HT1080 (cell line): Measurements from ENCODE around the gene RIMS3. TPM values are rescaled to one million over a fixed set of nuclear protein-coding genes. Genes with fewer than 3 reads are reported as not detected.

ENCODE experiments used
- DNase-seq: peaks from one replicate; pipeline ENCODE4 v3.0.0-alpha.2; 2015; ENCODE audit warnings: low read depth
- total RNA-seq: library from RNA; depleted of rRNA; stranded (reverse); fragments of >200 nt; shearing (Covaris generic); gene quantifications from 2 replicates; pipeline ENCODE4 v1.2.3, GENCODE V29; 2014

RIMS3 gene
- total RNA-seq, 1 experiment from 2014 or later: 0.23 TPM

DNA sequence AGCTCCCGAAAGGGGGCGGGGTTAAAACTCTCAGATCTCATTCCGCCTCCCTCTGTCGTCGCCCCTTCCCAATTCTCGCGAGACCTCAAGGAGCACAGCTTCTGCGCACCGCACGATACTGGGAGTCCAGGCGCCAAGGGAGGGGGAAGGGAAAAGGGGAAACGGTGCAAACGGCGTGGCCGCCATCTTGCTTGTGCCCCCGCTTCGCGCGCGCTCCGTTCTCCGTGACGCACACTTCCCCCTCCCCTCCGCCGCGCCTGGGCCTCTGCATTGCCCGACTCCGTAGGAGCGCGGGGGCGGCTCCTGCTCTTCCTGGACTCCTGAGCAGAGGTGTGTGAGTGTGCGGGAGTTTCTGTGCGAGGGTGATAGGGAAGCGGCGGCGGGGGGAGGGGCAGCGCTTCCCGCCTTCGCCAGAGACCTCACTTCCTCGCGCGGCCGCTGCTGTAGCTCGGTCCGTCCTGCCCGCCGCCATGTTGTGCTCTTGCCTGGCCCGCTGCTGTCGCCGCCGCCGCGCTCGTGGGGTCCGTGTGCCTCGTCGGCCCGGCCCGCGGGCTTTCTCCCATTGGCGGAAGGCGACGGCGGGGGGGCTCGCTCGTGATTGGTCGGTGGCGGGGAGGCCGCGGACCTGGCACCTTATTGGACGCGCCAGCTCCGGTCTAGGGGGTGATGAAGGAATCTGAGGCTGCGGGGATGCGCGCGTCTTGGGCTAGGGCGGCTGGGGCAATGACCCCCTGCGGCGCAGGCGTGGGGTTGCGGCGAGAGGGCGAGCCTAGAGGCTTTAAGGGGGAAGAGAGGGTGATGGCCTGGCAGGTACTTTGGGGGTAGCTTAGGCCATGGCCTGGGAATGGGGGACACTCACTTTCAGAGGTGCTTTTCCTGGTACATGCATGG is 26.3 kb upstream of the RIMS3 start, which contains the start of gene NFYC:
TSS of gene NFYC (plus strand) at position 167 of the 891 bp plus-strand sequence. CDS start 47,140 bp downstream, outside the sequence.
- peak; percentile 93 for DNase-seq

DNA sequence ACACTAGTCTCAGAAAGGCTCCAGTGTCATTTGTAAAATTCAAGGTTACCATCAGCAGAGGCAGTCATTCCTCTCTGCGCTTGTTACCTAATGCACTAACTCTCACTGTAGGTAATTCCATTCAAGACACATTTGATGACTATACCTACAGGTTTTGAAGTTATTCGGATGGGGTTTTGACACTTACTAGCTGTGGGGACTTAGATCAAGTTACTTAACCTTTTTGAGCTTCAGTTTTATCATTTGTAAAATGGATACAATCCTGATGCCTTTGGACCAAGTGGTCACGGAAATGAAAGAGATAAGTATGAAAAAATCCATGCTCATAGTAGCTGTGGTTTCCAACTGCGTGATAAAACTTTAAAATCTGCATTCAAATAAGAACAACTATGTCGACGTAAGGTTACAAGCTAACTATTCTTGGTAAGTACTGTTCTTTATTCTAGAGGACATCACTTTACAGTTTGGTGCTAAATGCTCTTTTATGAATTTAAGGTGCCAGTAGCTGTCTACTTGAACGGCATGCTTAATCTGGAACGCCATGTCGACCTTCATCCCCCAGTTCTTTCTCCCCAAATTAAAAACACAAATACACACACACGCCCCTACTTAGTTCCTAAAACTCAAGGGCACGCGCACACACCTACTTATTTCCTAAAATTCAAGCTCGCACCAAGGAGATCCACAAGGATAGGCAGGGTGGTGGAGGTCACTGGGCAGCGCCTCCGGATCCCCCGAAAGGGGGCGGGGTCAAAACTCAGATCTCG is 25.5 kb upstream of the RIMS3 start:
- DNase-seq: peak; percentile 13

DNA sequence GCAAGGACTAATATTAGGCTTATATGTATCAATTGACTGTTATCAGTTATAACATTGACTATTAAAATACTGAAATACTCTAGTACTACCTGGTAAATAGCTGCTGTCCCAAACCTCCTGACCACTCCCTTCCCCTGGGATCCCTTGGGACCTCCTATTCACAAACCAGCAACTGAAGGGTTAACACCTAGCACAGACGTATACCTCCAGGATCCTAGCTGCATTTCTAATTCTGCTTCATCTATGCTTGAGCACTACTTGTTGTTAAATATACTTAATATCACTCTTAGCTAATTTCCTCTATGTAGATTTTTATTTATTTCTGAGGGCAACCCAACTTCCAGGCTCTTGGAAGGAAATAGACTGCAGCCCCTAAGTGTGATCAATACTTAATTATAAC is 24.3 kb upstream of the RIMS3 start:
- no peak for DNase-seq

DNA sequence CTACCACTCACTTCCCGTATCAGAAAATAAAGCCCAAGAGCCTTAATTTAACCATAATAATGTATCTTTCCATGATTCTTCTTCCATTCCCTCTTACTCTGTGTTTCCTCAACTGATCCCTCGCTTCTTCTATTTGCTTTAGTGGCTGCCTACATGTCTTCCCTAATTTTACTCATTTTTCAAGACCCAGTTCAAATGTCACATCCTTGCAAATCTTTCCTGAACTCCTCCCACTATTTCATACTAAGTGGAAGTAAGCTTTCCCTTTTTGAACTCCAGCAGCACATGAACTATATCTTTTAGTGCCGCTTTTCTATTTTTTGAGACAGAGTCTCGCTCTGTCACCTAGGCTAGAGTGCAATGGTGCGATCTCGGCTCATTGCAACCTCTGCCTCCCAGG is 22.2 kb upstream of the RIMS3 start:
- DNase-seq: no peak

DNA sequence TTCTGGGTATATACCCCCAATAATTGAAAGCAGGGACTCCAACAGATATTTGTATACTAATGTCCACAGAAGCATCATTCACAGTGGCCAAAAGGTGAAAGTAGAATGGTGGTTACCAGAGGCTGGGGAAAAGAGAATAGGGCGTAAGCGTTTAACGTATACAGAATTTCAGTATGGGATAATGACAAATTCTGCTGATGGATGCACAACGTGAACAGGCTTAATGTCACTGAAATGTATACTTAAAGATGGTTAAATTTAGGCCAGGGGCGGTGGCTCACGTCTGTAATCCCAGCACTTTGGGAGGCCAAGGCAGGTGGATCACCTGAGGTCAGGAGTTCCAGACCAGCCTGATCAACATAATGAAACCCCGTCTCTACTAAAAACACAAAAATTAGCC is 21.6 kb upstream of the RIMS3 start:
- DNase-seq: no peak

DNA sequence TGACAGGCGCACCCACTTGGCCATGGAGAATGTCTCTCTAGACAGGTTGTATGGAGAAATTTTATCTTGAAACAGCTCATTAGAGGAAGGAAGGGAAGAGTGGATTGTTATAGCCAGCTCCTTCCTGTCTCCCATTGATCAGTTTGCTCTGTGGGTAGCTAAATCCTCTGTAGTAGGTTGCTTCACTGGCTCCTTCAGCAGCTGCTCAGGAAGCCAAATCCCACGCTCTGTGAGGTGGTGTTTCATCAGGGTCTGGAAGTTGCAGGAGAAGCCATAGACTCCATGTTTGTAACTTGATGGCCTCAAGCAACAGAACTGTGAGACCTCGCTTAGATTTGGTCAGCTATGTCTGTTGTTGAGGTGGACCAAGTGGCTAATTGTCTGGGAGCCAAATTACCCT is 19.2 kb upstream of the RIMS3 start:
- no peak for DNase-seq

DNA sequence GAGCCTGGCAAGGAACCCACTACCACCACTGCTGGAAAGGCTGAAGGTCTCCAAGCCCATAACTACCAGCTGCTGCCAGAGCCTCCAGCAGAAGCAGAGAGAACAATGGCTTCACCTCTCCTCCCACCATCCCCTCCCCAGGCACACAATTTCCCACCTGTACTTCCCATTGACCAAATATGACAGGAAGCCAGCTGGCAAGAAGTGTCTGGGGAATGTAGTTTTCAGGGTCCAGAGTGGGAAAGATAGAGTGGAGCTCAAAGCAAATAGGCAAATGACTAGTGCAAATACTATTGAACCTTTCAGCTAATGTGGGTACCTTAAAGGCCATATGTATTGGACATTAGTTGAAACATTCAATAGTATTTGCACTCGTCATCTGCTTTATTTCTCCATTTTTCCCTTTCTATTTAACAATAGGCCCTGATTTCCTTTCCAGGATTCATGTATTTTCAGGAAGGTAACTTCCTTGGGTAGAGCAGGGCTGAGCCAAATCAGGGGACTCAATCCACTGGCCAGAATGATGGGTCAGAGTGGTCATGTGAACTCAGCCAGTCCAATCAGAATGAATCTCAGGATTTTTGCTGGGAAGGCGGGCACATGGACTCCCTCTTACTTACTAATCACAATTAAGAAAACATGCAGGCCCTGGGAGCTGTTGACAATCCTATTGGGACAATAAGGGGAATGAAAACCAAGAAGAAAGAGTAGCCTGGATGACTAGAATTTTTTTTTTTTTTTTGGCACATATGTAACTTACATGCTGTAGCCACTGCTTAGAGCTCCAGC is 13.9 kb upstream of the RIMS3 start:
- DNase-seq: no peak

DNA sequence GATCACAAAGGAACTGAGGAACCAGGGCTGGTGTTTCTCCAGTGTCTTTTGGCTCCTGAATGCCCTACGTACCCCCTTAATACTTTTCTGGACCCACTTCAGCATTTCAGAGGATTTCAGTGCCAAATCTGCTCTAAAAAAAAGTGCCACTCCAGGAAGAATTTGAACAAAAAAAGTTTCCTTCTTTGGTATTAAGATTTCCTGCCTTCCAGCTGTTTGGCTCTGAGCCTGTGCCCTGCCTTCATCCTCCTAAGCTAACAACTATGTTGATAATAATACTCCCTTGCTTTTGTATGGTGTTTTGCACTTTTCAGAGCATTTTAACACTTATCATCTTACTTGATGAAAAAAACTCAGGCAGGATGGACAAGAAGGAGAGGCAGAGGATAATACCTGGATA is 11.0 kb upstream of the RIMS3 start:
- no peak for DNase-seq

DNA sequence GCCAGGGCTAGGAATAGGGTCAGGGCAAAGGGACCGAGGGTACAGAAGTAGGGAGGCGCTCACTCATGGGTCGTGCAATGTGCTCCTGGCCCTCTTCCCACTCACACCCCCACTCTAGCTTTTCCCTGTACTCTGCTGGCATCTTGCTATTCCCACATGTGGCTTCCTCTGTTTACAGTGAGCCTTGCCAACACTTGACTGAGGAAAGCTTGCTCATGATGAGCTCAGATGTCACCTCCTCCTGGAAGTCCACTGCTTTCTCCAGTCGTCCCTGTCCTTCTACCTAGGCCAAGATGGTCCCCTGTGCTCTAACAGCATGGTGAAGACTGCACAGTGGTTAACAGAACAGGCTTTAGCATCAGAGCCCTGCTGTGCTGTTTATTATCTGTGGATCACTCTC is 8.0 kb upstream of the RIMS3 start:
- DNase-seq: peak; percentile 14

DNA sequence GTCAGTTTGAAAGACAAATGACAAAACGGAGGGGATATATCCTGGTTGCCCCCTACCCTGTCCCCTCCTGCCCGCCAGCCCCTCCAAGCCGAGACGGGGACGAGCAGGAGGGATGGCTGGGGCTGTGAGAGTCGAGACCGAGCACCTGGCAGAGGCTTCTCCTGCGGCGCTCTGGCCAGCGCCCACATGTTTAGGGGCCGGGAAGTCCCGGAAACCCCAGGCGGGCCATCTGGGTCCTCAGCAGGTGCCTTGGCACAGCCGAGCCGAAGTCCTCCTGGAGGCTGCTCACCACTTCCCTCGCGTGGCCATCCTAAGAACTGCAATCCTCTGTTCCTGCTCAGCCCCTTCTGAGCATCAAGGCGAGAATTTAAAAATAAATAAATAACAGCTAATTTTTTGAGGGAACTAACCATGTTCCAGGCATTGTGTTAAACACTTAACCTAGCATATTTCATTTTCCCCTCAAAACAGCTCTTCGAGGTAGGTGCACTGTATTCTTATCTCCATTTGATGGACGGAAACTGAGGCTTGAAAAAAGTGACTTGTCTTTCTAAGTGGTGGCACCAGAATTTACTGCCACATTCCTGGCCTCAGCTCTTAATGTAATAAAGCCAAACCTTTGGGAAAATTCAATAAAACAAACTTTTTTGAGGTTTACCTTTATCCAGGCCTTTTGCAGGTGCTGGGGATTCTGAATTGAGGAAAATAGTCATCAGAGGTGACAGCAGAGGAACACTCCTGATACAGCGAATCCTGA is 3.5 kb upstream of the RIMS3 start:
- peak; percentile 59 for DNase-seq

DNA sequence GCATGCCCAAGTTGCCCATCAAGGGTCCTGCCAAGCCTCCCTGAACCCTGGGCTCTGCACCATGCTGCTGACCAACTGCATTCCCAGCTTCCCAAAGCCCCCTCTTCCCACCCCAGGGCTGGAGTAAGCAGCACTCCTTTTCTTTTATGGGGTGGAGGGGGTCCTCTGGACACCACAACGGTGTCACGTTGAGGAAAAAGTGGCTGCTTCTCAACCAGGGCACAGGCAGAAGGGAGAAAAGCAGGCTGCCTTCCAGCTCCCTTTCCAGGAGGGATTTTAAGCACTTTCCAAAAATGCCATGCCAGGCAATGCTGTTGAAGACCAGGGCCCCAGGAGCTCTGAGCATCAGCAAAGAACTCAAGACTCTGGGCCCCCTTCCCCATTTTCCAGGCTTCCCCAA is 691 bp downstream of the RIMS3 start:
- no peak for DNase-seq

DNA sequence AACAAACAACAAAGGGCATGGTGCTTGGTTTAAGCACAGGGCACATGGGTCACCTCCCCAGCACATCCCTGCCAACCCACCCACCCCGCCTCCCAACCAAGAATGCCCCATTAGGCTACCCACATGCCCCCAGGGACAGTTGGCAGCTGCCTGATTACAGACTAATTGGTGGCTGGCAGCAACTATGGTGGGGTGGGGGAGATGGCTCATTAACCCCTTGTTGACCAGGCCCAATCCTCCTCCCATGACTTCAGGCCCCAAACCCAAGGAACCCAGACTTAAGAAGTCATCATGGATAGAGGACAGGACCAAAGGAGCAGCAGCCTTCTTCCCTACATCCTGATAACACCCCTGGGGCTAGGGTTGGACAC is 1.3 kb downstream of the RIMS3 start:
- no peak for DNase-seq

DNA sequence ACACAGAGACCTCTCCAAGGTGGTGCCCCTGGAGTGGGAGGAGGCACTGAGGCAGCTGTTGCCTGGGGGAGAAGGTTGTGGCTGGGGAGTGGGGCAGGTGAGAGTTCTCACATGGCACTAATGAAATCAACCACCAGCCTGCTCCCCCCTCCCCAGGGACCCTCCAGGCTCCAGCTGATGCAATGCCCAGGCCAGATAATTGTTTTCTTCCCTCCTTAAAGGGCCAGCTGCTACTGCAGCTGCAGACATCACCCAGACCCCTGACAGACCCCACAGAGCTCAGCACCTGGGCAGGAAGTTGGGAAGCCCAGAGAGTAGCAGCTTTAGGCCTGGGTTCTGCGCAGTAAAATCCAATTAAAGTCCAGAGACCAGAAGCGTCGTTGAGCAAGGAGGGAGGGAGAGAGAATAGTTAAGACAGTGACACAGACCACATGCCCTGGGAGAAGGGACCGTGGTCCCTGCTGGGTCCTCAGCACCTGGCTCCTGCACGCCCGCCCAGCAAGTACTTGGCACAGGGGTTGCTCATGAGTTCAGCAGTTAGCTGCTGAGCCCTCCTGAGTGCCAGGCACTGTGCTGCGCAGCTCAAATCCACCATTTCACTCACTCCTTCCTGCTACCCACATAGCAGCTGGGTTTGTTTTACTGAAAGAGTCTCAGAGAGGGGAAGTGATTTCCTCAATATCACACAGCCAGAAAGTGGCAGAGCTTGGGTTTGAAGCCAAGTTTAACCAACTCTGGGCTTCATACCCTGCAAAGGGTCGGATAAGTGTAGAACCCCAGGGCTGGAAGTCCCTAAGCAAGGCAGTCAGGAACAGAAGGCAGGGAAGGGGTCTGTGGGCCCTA is 1.9 kb downstream of the RIMS3 start:
- DNase-seq: no peak

DNA sequence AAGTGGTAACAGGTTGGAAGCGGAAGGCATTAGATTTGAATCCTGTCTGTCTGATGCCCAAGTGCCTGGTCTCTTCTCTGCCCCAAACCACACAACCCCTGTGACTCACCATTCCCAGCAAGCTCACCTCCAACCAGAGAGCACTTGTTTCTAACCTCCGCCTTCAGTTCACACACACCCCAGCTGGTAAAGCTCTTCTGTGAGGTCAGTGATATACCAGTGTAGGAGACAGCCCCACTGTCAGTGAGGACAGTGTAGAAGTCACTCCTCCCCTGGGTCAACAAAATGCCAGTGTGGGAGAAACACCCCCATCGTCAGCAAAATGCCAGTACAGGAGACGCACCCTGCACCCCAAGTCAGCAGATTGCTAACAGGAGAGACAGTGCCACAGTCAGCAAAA is 2.6 kb downstream of the RIMS3 start:
- DNase-seq: peak; percentile 75

DNA sequence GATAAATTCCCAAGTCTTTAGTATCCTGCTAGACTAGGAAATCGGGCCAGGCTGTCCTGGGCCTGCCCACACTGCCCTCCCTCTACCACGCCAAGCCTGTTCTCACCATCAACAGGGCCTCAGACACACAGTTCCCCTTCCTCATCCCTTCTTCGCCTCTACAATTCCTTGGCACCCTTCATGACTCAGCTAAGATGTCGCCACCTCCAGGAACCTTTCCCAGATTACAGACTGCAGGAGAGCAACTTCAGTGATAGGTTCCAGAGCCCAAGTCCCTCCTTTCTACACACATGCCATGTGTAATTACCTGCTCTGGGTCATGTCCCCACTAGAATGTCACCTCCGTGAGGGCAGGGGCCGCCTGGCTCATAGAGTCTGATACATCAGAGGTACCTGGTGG is 3.3 kb downstream of the RIMS3 start:
- DNase-seq: peak; percentile 12

DNA sequence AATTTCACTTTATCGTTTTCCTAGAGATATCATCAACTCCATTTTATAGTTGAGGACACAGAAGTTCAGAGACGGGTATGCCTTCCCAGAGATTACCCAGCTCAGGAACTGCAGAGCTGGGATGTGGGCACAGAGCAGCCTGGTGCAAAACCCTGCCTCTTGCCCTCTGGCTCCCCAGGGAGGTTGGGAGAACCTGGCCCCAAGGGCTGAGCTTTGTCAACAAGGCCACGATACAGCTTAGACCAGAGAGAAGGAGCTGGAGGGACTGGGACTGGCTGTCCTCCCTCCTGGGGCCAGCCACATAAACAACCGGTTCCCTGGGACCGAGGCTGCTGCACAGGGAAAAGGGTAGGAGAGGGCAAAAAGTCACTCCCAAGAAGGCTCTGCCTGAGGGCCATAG is 3.8 kb downstream of the RIMS3 start:
- no peak for DNase-seq

DNA sequence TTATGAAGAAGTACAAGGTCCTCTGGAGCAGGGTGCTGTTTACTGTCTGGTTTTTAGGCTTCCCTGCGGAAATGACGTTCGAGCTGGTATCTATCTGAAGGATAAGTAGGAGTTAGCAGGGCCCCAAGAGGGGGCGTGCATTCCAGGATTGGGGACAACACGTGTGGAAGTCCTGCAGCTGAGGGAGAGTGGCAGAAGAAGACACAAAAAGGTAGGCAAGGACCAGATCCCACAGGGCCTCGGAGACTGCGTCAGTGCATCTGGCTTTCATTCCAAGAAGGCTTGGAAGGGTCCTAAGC is 5.9 kb downstream of the RIMS3 start:
- DNase-seq: no peak

DNA sequence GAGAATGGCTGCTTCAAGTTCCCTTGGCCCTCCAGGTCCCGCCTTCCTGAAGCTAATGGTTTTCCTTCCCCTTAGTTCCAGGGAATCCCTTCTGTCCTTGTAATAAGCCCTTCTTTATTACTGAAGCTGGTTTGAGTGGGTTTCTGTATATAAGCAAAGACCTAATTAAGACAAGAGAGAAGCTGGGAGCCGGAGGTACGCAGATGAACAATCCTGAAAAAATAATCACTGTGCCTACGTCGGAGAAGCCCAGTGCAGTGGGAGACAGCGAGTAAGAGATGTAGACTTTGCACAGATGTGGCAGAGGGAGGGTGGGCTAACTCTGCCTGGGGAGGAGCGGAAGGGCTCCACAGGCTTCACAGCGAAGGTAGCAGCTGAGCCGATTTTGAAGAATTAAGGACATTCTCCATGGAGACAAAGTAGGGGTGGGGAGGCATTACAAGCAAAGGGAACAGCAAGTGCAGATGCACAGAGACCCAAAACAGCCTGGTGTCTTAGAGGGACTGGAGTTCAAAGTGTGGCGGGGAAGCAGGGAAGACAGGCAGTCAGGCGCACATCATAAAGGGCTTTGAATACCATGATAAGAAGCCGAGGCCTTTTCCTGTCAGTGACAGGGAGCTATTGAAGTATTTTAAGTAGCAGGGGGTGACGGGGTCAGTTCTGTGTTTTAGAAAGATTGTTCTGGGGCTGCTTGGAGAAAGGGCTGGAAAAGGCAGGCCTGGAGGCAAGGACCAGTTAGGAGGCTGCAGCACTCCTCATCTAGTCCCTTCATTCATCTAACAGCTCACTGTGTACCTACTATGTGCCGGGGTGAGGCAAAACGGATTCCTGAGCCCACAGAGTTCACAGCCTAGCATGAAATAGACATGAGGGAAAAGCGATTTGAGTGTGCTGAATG is 6.5 kb downstream of the RIMS3 start:
- DNase-seq: no peak

DNA sequence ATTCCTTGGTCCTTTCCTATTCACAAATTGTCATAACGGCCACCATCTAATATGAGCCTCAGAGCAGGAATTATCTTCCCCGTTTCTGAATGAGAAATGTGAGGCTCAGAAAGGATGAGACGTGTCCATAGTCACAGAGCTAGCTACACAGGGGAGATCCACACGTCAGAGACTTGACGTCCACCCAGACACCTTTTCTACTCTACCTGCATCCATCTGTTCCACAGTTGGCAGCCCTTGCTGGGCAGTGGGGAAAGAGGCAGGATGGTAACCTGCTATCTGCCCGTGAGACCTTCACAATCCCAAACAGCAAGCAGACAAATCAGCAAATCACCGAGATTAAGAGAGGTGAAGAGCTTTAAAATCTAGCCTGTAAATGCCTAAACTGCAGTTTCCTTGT is 8.4 kb downstream of the RIMS3 start:
- no peak for DNase-seq
